ENCODE data around the gene RAB13. TPM values are rescaled to one million over a fixed set of nuclear protein-coding genes. Genes with fewer than 3 reads are reported as not detected.

The RAB13 gene
- total and polyA plus RNA-seq, 2 of the 13 experiments (the other 11 are each of a cell fraction or from before 2014, with no cell fraction given), result 15.9 to 24.7 TPM

DNA sequence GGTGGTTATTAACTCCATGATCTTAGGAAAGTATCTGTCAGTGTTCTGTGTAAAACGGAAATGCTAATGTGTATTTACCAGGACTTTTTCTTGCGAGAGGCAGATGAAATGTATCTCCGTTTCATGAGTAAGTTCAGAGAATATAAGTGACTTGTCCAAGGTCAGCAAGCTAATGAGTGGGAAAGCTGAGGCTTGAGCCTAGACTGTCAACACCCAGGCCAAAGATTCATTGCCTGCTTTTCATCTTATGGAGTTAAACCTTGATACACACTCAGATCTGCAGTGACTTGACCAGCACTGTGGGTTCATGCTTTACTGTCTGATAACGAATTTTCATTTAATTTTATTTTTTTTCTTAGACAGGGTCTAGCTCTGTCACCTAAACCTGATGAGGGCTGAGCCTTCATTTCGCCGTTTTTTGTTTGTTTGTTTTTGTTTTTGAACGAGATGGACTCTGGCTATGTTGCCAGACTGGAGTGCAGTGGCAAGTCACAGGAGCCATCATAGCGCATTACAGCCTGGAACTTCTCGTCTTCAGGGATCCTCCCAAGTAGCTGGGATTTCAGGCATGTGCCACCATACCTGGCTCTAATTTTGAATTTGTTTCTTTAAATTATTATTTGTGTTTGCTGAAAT is 7.7 kb downstream of the RAB13 start (continued):
- TF ChIP-seq DMTF1 (CRISPR knock-in tag; IDR thresholded peaks at IDR 0.05) (0 out of 2 replicates have a peak, but pooled peaks have one; percentile 18), ZNF644 (CRISPR knock-in tag; IDR thresholded peaks at IDR 0.05; ENCODE audit: low read depth) (0 out of 2 replicates have a peak, but pooled peaks have one; percentile 4), ZSCAN29 (CRISPR knock-in tag; conservative IDR thresholded peaks at IDR 0.05) (0 out of 2 replicates have a peak, but pooled peaks have one; percentile 17), ZSCAN9 (CRISPR knock-in tag; IDR thresholded peaks at IDR 0.05; ENCODE audit: borderline replicate concordance) (0 out of 2 replicates have a peak, but pooled peaks have one; percentile 6), NFIB (CRISPR knock-in tag; IDR thresholded peaks at IDR 0.05; ENCODE audit: borderline replicate concordance) (no peak), TFAP4 (IDR thresholded peaks at IDR 0.05; ENCODE audit: borderline replicate concordance, low read depth) (no peak), SNAPC5 (CRISPR knock-in tag; IDR thresholded peaks at IDR 0.05; ENCODE audit: borderline replicate concordance) (no peak)
